Suppressor macrophage (primary cell): ENCODE measurements around the gene RGSL1.

Experiments
- DNase-seq, 4 experiments: peaks; one replicate each; pipeline ENCODE4 v3.0.0-alpha.2; 2020 to 2022
- total RNA-seq, 17 experiments: gene quantifications; one replicate each; lab custom pipeline; 2026; ENCODE audit warnings: mixed read lengths in 6 of 17, inconsistent platforms in 3 of 17; lab: John Stamatoyannopoulos, UW

The RGSL1 gene
- total RNA-seq = 0 to 4.6 (median 0) reads per million in 17 experiments

DNA sequence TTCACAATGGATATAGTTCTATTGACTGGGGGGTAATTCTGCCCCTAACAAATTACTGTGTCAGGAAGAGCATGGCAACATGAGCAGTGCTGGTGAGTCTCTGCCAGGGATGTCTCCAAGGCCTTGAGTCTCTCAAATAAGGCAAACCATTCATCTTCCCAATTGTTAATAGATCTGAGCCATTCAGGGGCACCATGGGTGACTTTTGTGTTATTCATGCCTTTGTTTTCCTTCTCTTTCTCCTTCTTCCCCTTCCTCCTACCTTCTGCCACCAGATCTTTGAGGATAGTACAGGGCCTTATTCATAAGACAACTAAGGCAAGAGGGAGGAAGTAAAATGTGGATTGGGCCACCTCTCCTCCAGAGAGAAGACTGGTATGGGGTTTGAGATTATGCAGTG is at the start of gene RGSL1:
RGSL1 (plus strand) TSS at position 60 of the 400 bp plus-strand sequence; CDS start at position 80, 20 bp downstream.
- no peak for DNase-seq

GRCh38 chr1:182400567-182400966 is 49.4 kb upstream of the RGSL1 start, which contains the start of gene TEDDM1:
TSS of gene TEDDM1 (minus strand) at chr1:182400667. CDS start at chr1:182400485, 182 bp downstream.
- no peak for DNase-seq

DNA sequence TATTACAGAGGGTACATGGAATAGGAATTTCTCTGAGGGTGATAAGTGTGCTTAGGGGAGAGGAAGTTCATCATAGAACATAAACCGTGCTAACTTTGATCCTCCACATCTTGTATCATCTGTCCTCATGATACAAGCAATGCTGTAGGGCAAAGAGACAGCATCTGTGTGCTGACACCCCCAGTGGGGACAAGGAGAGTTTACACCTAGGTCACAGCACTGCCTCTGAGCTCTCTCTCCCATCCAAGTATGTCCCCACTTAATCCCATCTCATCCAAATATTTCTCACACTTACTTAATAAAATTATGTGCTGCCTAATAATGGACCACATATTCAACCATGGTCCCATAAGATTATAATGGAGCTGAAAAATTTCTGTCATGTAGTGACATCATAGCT is 45.2 kb upstream of the RGSL1 start:
- no peak for DNase-seq

- DNase-seq = no peak
Measured at GRCh38 chr1:182405578-182405977, 44.4 kb upstream of the RGSL1 start.

- peak; percentile 53 to 88 (median 70) for DNase-seq
Measured at GRCh38 chr1:182406012-182406411, 43.9 kb upstream of the RGSL1 start.

- DNase-seq = no peak
Measured at GRCh38 chr1:182407724-182408123, 42.2 kb upstream of the RGSL1 start.

GRCh38 chr1:182408435-182409075 is 41.4 kb upstream of the RGSL1 start:
- DNase-seq = no peak

GRCh38 chr1:182410138-182410537 is 39.8 kb upstream of the RGSL1 start:
- no peak for DNase-seq

- no peak for DNase-seq
Measured at GRCh38 chr1:182410620-182411273, 39.2 kb upstream of the RGSL1 start.

DNA sequence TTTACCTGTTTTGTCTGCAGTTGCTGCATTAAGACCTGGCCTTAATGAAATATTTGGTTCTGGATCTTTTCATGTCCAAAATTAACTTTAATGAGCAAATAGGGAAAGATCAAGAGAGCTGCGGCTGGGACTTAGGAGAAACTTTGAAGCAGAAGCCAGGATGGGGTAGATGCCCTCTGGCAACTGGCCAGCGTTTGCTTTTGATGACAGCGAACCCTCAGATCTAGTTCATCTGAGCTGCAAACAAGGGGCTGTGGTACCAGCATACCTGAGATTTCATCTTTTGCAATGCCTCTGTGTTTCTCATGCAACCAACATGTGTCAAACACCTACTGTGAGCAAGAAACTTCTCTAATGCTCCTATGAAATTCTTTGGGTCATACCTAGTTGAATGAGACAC is 36.5 kb upstream of the RGSL1 start:
- no peak for DNase-seq

DNA sequence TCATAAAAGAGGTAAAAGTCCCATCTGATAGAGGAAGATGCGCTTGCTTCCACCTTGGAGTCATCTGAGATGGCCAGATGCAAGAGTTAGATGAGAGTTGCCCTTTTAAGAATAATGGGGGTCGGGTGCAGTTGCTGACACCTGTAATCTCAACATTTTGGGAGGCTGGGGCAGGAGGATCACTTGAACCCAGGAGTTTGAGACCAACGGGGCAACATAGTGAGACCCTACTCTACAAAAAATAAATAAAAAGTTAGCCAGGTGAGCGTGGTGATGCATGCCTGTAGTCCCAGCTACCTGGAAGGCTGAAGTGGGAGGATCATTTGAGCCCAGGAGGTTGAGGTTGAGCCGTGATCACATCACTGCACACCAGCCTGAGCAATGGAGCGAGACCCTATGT is 36.0 kb upstream of the RGSL1 start:
- no peak for DNase-seq

GRCh38 chr1:182415789-182416188 is 34.2 kb upstream of the RGSL1 start:
- peak; percentile 40 to 69 (median 61) for DNase-seq

DNA sequence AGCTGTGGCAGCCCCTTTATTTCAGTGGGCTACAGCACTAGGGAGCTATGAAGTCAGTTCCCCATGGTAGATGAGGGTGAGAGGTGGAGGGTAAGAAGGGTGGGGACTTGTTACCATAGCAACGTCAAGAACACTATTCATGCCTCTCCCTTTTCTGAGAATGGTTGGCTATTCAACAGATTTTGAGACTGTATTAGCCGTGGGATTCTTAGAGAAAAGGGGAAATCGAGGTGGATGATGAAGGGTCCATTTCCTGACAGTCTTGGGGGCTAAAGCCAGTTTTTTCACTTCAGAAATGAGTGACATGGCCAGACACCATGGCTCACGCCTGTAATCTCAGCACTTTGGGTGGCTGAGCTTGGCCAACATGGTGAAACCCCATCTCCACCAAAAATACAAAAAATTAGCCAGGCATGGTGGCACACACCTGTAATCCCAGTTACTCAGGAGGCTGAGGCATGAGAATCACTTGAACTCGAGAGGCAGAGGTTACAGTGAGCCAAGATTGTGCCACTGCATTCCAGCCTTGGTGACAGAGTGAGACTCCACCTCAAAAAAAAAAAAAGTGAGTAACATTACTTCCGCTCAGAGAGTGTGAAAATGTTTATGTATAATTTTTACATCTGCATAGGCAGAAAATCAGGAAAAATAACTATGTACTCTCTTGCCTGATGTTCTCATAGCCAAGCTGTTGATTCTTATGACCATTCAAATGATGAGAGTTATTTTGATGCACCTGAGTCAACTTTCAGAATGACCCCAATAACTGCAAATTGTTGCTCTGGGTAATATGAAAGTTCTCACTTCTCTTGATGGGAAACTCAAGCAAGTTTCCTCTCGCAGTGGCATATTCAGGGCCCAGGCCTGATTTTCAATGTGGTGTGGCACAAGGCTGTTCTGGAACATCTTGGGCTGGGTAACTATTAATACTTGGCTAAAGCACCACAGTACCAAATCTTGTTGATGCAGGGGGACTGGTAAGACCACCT is 23.2 kb upstream of the RGSL1 start:
- DNase-seq = no peak

DNA sequence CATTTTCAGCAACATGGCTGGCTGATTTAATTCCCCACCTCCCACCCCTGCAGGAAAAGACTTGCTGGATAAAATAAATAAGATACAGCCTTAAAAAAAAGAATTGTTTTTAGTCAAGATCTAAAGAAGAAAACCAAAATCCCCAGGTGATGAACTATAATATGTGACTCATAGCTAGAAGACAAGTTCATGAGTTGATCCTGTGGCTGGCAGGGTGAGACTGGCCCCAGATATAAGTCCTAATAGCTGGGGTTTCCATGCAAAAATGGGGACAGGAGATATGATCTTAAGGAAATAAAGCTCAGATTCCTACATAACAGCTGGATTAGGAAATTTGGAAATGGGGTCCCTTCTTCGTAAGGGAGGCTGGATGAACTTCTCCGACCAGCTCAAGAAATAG is 21.9 kb upstream of the RGSL1 start:
- no peak for DNase-seq

DNA sequence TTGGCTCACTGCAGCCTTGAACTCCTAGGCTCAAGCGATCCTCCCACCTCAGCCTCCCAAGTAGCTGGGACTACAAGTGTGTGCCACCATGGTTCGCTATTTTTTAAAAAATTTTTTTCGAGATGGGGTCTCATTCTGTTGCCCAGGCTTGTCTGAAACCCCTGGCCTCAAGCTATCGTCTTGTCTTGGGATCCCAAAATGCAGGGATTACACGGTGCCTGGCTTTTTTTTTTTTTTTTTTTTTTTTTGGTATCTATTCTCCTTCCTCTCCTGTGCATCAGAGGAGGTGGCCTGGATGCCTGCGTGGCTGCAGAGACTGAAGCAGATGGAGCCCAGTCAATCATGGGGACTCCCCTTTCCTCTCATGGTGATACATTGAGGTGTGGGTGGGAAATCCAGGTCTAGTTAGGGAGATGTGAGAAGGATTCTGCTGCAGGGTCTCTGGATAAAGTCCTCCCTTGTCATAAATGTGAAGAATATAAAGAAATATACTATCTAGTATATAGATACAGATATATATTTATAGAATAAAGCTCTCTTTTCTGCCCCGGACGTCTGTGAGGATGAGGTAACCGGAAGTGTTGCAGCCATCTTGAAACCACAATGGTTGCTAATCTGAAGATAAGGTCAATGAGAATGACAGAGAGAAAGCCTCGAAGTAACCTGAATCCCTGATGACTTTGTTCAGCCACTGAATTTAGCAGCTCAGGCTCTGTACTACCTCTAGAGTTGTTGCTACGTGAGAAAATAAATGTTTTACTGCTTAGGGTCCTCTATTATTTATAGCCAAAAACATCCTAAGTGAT is 19.5 kb upstream of the RGSL1 start:
- DNase-seq = peak; percentile 31 to 58 (median 47)

- no peak for DNase-seq
Measured at GRCh38 chr1:182431278-182431677, 18.7 kb upstream of the RGSL1 start.

- DNase-seq = no peak
Measured at GRCh38 chr1:182433580-182433979, 16.4 kb upstream of the RGSL1 start.

GRCh38 chr1:182438326-182438725 is 11.6 kb upstream of the RGSL1 start:
- DNase-seq = peak in 2 of 4 experiments; percentile 18 to 19

DNA sequence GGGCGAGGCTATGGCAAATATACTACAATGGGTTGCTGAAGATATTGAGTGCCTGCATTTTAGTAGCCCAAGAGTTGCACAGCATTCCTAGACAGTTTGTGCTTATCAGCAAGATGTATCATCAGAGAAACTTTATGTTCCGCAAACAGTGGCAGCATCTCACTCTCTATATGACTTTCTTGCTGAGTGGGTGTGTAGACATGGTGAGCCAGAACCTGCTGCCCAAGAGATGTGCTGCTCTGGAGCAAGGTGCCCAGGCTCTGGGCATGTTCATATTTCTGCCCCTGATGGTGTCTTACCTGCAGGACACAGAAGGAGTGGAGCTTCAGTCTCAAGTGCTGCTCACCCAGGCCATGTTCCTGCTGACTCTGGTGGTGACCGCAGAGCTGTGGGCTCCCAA is 8.2 kb upstream of the RGSL1 start:
- DNase-seq = no peak

DNA sequence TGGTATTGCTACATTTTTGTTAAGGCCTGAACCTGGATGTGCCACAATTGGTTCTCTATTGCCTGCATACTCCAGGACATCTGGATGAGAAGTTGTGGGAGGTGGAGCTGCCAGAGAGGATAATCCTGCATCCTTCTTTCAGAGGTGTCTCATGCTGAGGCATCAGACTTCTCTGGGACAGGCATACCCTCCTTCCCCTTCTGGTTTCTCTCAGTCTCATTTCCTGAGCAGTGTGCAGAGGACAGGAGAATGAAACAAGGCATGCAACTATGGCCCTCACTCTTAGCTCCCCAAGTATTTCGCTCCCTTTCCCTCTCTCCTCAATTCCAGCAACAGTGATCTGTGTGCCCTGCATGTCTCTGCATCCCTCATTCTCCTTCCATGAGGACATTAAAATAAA is 7.6 kb upstream of the RGSL1 start:
- DNase-seq = peak in 1 of 4 experiments; percentile 5

GRCh38 chr1:182444497-182444896 is 5.4 kb upstream of the RGSL1 start:
- DNase-seq = peak in 2 of 4 experiments; percentile 22 to 34
